ENCODE data around the gene SLC41A2.
A peak's percentile ranks its signal among the peaks of the same experiment; 100 is the strongest.

SLC41A2 gene

DNA sequence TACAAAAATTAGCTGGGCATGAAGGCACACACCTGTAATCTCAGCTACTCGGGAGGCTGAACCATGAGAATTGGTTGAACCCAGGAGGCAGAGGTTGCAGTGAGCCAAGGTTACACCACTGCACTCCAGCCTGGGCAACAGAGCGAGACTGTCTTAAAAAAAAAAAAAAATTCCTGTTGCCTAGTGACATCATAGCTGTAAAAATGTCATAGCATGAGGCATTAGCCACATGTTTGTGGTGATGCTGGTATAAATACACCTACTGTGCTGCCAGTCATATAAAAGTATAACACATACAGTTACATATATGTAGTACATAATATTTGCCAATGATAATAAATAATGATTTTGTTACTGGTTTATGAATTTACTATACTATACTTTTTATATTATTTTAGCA is 22.2 kb downstream of the SLC41A2 start:
- Histone ChIP-seq H3K36me3 (ENCODE audit: control insufficient read depth in 5 of 5, insufficient read depth in 5 of 5, low read length in 5 of 5) (no peaks in the 10 kb centered on the region), H3K9me3 (ENCODE audit: control insufficient read depth in 5 of 5, low read length in 5 of 5) (no peaks in the 10 kb centered on the region), H3K4me1 (ENCODE audit: control insufficient read depth in 5 of 5, insufficient read depth in 5 of 5, low read length in 5 of 5) (peaks cover 0 to 16% (median 11%) of the 10 kb centered on the region in 5 donors), H3K27me3 (ENCODE audit: control insufficient read depth in 5 of 5, insufficient read depth in 4 of 5, low read length in 5 of 5) (no peaks in the 10 kb centered on the region), H3K27ac (ENCODE audit: low read depth, low read length) (no peak overlapping the region), H3K4me3 (ENCODE audit: low read depth in 1 of 5, low read length in 5 of 5) (no peak overlapping the region), H3K9ac (ENCODE audit: low read length in 5 of 5) (no peak overlapping the region)

- H3K9me3 ChIP-seq (ENCODE audit: control insufficient read depth in 5 of 5, low read length in 5 of 5) = no peaks in the 10 kb centered on the region
- no peaks in the 10 kb centered on the region for H3K36me3 ChIP-seq (ENCODE audit: control insufficient read depth in 5 of 5, insufficient read depth in 5 of 5, low read length in 5 of 5)
- H3K27me3 ChIP-seq (ENCODE audit: control insufficient read depth in 5 of 5, insufficient read depth in 4 of 5, low read length in 5 of 5) = no peaks in the 10 kb centered on the region
- H3K9ac ChIP-seq (ENCODE audit: low read length in 5 of 5) = no peak overlapping the region
- H3K4me3 ChIP-seq (ENCODE audit: low read depth in 1 of 5, low read length in 5 of 5) = no peak overlapping the region
- H3K27ac ChIP-seq (ENCODE audit: low read depth, low read length) = no peak overlapping the region
- peaks cover 0 to 16% (median 8%) of the 10 kb centered on the region in 5 donors for H3K4me1 ChIP-seq (ENCODE audit: control insufficient read depth in 5 of 5, insufficient read depth in 5 of 5, low read length in 5 of 5)
These were observed 24.3 kb downstream of the SLC41A2 start for GRCh38 chr12:104933778-104934177.

DNA sequence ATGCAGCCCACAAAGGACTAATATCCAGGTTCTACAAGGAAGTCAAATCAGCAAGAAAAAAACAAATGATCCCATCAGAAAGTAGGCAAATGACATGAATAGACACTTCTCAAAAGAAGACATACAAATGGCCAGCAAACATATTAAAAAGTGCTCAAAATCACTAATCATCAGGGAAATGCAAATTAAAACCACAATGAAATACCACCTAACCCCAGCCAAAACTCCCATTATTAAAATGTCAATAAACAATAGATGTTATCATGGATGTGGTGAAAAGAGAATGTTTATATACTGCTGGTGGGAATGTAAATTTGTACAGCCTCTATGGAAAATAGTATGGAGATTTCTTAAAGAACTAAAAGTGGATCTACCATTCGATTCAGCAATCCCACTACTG is 25.0 kb downstream of the SLC41A2 start:
- H3K27ac ChIP-seq (ENCODE audit: low read depth, low read length) = no peak overlapping the region
- H3K27me3 ChIP-seq (ENCODE audit: control insufficient read depth in 5 of 5, insufficient read depth in 4 of 5, low read length in 5 of 5) = no peaks in the 10 kb centered on the region
- H3K4me3 ChIP-seq (ENCODE audit: low read depth in 1 of 5, low read length in 5 of 5) = no peak overlapping the region
- H3K9me3 ChIP-seq (ENCODE audit: control insufficient read depth in 5 of 5, low read length in 5 of 5) = no peaks in the 10 kb centered on the region
- H3K36me3 ChIP-seq (ENCODE audit: control insufficient read depth in 5 of 5, insufficient read depth in 5 of 5, low read length in 5 of 5) = no peaks in the 10 kb centered on the region
- peaks cover 0 to 10% (median 1%) of the 10 kb centered on the region in 5 donors for H3K4me1 ChIP-seq (ENCODE audit: control insufficient read depth in 5 of 5, insufficient read depth in 5 of 5, low read length in 5 of 5)
- no peak overlapping the region for H3K9ac ChIP-seq (ENCODE audit: low read length in 5 of 5)

DNA sequence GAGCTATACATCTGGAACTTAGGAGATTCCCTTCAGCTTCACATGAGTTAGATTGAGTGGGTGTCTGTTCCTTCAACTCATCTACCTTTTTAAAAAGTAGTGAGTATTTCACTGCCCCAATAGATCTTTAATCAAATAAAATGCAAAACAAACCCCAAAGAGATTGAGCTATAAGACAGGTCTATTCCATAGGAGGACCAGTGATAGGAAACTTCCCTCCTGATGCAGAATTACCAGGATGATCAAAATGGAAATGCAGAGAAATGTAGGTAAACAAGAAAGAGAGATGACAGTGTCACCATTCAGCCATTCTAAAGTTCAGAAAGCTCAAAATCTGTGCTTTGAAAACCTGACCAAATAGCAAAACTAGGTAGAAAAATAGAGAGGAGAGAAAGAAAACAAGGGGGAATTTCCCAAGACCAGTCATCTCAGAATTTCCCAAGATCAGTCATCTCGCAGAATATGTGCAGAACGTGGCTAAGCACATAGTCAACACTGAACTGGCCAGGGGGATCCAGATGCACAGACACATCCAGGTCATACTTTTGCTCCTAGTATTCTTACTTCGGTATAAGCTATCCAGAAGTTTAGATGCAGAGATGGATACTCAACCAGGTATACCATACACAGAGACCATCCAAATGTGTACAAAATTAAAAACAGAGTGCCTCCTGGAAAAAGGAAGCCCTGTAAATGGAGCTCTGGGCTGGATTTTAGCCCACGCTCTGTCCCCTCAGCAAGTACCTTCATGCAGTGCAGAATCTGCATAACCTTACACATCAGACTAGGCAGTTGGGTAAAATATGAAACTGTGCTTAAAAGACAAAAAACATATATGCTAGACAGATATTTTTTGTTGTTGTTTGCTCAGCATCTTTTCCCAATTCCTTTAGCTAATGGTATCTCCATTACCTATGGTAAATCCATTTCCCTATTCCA is 27.4 kb downstream of the SLC41A2 start:
- H3K27ac ChIP-seq (ENCODE audit: low read depth, low read length) = peak overlapping the region; percentile 25
- H3K4me1 ChIP-seq (ENCODE audit: control insufficient read depth in 5 of 5, insufficient read depth in 5 of 5, low read length in 5 of 5) = peaks cover 0 to 10% (median 0%) of the 10 kb centered on the region in 5 donors
- no peak overlapping the region for H3K4me3 ChIP-seq (ENCODE audit: low read depth in 1 of 5, low read length in 5 of 5)
- no peaks in the 10 kb centered on the region for H3K36me3 ChIP-seq (ENCODE audit: control insufficient read depth in 5 of 5, insufficient read depth in 5 of 5, low read length in 5 of 5)
- no peaks in the 10 kb centered on the region for H3K27me3 ChIP-seq (ENCODE audit: control insufficient read depth in 5 of 5, insufficient read depth in 4 of 5, low read length in 5 of 5)
- no peak overlapping the region for H3K9ac ChIP-seq (ENCODE audit: low read length in 5 of 5)
- no peaks in the 10 kb centered on the region for H3K9me3 ChIP-seq (ENCODE audit: control insufficient read depth in 5 of 5, low read length in 5 of 5)

- no peaks in the 10 kb centered on the region for H3K36me3 ChIP-seq (ENCODE audit: control insufficient read depth in 5 of 5, insufficient read depth in 5 of 5, low read length in 5 of 5)
- no peaks in the 10 kb centered on the region for H3K9me3 ChIP-seq (ENCODE audit: control insufficient read depth in 5 of 5, low read length in 5 of 5)
- H3K4me3 ChIP-seq (ENCODE audit: low read depth in 1 of 5, low read length in 5 of 5) = no peak overlapping the region
- peaks cover 0 to 10% (median 0%) of the 10 kb centered on the region in 5 donors for H3K4me1 ChIP-seq (ENCODE audit: control insufficient read depth in 5 of 5, insufficient read depth in 5 of 5, low read length in 5 of 5)
- H3K27me3 ChIP-seq (ENCODE audit: control insufficient read depth in 5 of 5, insufficient read depth in 4 of 5, low read length in 5 of 5) = no peaks in the 10 kb centered on the region
- H3K9ac ChIP-seq (ENCODE audit: low read length in 5 of 5) = no peak overlapping the region
- H3K27ac ChIP-seq (ENCODE audit: low read depth, low read length) = peak overlapping the region; percentile 25
These were observed 28.1 kb downstream of the SLC41A2 start for GRCh38 chr12:104929977-104930376.

DNA sequence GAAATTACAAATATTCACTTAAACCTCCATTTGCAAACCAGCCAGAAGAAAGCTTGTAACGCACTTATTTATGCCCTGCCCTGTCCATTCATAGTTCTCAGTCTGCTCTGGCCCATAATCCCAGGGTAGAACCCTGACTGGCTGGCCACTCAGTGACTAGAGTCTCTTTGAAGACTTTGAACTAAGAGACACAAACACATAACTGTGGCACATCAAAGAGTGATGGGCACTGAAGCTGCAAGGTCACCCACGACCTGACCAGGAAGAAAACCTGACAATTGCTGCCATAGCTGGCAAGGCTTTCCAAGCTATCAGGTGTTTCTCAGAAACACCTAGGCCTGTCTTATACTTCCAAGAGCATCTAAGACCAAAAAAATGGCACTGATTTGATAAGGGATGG is 28.7 kb downstream of the SLC41A2 start:
- Histone ChIP-seq H3K4me1 (ENCODE audit: control insufficient read depth in 5 of 5, insufficient read depth in 5 of 5, low read length in 5 of 5) (peaks cover 0 to 10% (median 0%) of the 10 kb centered on the region in 5 donors), H3K9me3 (ENCODE audit: control insufficient read depth in 5 of 5, low read length in 5 of 5) (no peaks in the 10 kb centered on the region), H3K9ac (ENCODE audit: low read length in 5 of 5) (no peak overlapping the region), H3K27me3 (ENCODE audit: control insufficient read depth in 5 of 5, insufficient read depth in 4 of 5, low read length in 5 of 5) (no peaks in the 10 kb centered on the region), H3K36me3 (ENCODE audit: control insufficient read depth in 5 of 5, insufficient read depth in 5 of 5, low read length in 5 of 5) (no peaks in the 10 kb centered on the region), H3K27ac (ENCODE audit: low read depth, low read length) (no peak overlapping the region), H3K4me3 (ENCODE audit: low read depth in 1 of 5, low read length in 5 of 5) (no peak overlapping the region)

- Histone ChIP-seq H3K4me1 (ENCODE audit: control insufficient read depth in 5 of 5, insufficient read depth in 5 of 5, low read length in 5 of 5) (peaks cover 0 to 10% (median 0%) of the 10 kb centered on the region in 5 donors), H3K36me3 (ENCODE audit: control insufficient read depth in 5 of 5, insufficient read depth in 5 of 5, low read length in 5 of 5) (no peaks in the 10 kb centered on the region), H3K4me3 (ENCODE audit: low read depth in 1 of 5, low read length in 5 of 5) (no peak overlapping the region), H3K27me3 (ENCODE audit: control insufficient read depth in 5 of 5, insufficient read depth in 4 of 5, low read length in 5 of 5) (no peaks in the 10 kb centered on the region), H3K9me3 (ENCODE audit: control insufficient read depth in 5 of 5, low read length in 5 of 5) (no peaks in the 10 kb centered on the region), H3K27ac (ENCODE audit: low read depth, low read length) (no peak overlapping the region), H3K9ac (ENCODE audit: low read length in 5 of 5) (no peak overlapping the region)
These were observed 29.9 kb downstream of the SLC41A2 start for GRCh38 chr12:104928036-104928745.

DNA sequence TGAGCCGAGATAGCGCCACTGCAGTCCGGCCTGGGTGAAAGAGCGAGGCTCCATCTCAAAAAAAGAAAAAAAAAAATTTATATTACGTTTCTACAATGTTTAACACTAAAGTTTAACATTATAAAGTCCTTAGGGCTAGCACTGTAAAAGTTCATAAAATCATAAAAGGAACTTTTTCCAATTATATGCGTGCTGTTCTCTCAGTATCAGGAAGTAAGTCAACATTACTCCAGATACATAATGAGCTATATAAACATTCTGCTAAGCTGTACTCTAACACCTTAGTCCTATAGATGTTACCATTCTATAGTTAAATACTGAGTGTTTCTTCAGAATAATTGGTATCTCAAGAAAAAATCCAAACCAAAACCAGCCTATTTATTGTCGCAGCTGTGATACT is 32.6 kb downstream of the SLC41A2 start:
- Histone ChIP-seq H3K27me3 (ENCODE audit: control insufficient read depth in 5 of 5, insufficient read depth in 4 of 5, low read length in 5 of 5) (no peaks in the 10 kb centered on the region), H3K27ac (ENCODE audit: low read depth, low read length) (no peak overlapping the region), H3K4me3 (ENCODE audit: low read depth in 1 of 5, low read length in 5 of 5) (no peak overlapping the region)

GRCh38 chr12:104921340-104921739 is 36.8 kb downstream of the SLC41A2 start:
- Histone ChIP-seq H3K9ac (ENCODE audit: low read length in 5 of 5) (no peak overlapping the region), H3K4me3 (ENCODE audit: low read depth in 1 of 5, low read length in 5 of 5) (no peak overlapping the region), H3K36me3 (ENCODE audit: control insufficient read depth in 5 of 5, insufficient read depth in 5 of 5, low read length in 5 of 5) (peaks cover 0 to 4% (median 0%) of the 10 kb centered on the region in 5 donors), H3K9me3 (ENCODE audit: control insufficient read depth in 5 of 5, low read length in 5 of 5) (peaks cover 0 to 8% (median 5%) of the 10 kb centered on the region in 5 donors), H3K27ac (ENCODE audit: low read depth, low read length) (no peak overlapping the region), H3K4me1 (ENCODE audit: control insufficient read depth in 5 of 5, insufficient read depth in 5 of 5, low read length in 5 of 5) (no peaks in the 10 kb centered on the region), H3K27me3 (ENCODE audit: control insufficient read depth in 5 of 5, insufficient read depth in 4 of 5, low read length in 5 of 5) (no peaks in the 10 kb centered on the region)

More for the DNA sequence above, 32.6 kb downstream of the SLC41A2 start:
- Histone ChIP-seq H3K4me1 (ENCODE audit: control insufficient read depth in 5 of 5, insufficient read depth in 5 of 5, low read length in 5 of 5) (peaks cover 0 to 10% (median 0%) of the 10 kb centered on the region in 5 donors), H3K9ac (ENCODE audit: low read length in 5 of 5) (no peak overlapping the region), H3K36me3 (ENCODE audit: control insufficient read depth in 5 of 5, insufficient read depth in 5 of 5, low read length in 5 of 5) (peaks cover 0 to 4% (median 0%) of the 10 kb centered on the region in 5 donors), H3K9me3 (ENCODE audit: control insufficient read depth in 5 of 5, low read length in 5 of 5) (peaks cover 0 to 8% (median 5%) of the 10 kb centered on the region in 5 donors)

DNA sequence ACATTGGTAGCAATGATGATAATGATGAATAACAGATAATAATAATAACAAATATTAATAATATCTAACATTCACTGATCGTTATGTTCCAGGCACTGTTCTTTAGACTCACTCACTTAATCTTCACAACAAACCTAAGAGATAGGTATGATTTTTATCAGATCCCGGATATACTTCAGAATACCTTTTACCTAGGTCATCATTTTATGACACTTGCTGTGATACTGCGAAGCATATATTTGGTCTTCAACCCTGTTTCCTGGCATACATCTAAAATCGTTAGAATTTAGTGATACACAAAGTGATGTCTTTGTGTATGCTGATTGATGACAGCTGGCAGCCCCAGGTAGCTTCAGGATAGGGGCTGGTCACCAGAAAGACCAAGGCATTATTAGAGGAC is 46.1 kb downstream of the SLC41A2 start:
- no peaks in the 10 kb centered on the region for H3K9me3 ChIP-seq (ENCODE audit: control insufficient read depth in 5 of 5, low read length in 5 of 5)
- H3K27me3 ChIP-seq (ENCODE audit: control insufficient read depth in 5 of 5, insufficient read depth in 4 of 5, low read length in 5 of 5) = no peaks in the 10 kb centered on the region
- H3K4me3 ChIP-seq (ENCODE audit: low read depth in 1 of 5, low read length in 5 of 5) = no peak overlapping the region
- H3K9ac ChIP-seq (ENCODE audit: low read length in 5 of 5) = no peak overlapping the region
- no peak overlapping the region for H3K27ac ChIP-seq (ENCODE audit: low read depth, low read length)
- H3K36me3 ChIP-seq (ENCODE audit: control insufficient read depth in 5 of 5, insufficient read depth in 5 of 5, low read length in 5 of 5) = no peaks in the 10 kb centered on the region
- H3K4me1 ChIP-seq (ENCODE audit: control insufficient read depth in 5 of 5, insufficient read depth in 5 of 5, low read length in 5 of 5) = peaks cover 0 to 7% (median 0%) of the 10 kb centered on the region in 5 donors

All from subcutaneous abdominal adipose tissue (tissue), 5 donors.